HG03354 (cell line): ENCODE data around the gene DNAH6.
"Not testable (repeated sequence)": the region's sequence is repeated elsewhere in the genome, so short reads cannot be mapped to it uniquely, and the experiment has no call there.

Experiments
- ATAC-seq: cut with Tn5 transposase; IDR thresholded peaks from one replicate; pipeline ENCODE4 v1.9.1; 2021; ENCODE audit warnings: mild to moderate bottlenecking; ENCODE audit not compliant: unreplicated experiment, poor library complexity, severe bottlenecking

The DNAH6 gene

DNA sequence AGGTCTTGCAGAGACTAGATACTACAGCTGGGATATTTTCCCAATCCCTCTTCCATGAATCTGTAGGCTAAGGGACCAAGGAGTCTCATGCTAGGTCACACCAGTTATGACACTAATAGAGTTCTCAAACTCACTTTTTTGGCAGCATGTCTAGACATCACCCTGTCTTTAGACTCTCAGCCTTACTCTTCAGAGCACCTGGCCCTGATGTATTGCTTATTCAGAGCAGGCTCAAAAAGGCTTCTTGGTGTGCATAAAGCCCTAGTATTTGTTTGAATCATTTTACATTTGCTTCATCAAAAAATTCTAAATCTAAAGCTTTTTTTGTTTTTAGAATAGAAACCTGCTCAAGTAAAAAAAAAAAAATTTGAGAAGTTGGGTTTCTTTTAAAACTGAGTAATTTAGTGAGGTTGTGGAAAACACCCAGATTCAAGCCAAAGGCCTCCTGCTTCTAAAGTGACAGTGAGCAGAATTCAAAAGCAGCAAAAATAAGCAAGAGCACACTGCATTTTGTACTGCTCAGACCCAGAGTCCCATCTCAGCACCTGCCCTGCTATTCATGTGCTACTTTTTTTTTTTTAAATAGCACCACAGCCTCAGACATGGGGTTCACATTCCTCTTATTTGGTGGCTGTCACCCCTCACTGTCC is 18.0 kb upstream of the DNAH6 start:
- no peak for ATAC-seq

DNA sequence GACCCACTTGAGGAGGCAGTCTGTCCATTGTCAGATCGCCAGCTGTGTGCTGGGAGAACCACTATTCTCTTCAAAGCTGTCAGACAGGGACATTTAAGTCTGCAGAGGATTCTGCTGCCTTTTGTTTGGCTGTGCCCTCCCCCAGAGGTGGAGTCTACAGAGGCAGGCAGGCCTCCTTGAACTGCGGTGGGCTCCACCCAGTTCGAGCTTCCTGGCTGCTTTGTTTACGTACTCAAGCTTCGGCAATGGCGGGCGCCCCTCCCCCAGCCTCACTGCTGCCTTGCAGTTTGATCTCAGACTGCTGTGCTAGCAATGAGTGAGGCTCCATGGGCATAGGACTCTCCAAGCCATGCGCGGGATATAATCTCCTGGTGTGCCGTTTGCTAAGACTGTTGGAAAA is 5.3 kb upstream of the DNAH6 start:
- not testable (repeated sequence) for ATAC-seq

DNA sequence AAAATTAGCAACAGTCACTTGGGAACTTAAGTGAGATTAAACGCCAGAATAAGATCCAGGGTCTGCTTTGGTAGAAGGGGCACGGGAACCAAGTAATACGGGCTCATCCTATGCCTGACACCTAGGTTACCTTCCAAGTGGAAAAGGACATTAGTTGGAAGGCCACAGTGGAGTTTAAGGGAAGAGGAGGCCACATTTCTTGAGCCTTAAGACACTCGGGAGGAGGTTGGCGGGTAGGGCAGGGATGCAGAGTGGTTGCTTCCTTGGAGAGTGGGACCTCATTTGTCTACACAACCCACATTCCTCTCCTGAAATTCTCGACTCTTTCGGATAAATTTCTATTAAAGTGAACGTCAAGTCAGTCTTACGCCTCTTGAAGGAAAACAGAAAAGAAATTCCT is 510 bp upstream of the DNAH6 start:
- ATAC-seq = no peak

DNA sequence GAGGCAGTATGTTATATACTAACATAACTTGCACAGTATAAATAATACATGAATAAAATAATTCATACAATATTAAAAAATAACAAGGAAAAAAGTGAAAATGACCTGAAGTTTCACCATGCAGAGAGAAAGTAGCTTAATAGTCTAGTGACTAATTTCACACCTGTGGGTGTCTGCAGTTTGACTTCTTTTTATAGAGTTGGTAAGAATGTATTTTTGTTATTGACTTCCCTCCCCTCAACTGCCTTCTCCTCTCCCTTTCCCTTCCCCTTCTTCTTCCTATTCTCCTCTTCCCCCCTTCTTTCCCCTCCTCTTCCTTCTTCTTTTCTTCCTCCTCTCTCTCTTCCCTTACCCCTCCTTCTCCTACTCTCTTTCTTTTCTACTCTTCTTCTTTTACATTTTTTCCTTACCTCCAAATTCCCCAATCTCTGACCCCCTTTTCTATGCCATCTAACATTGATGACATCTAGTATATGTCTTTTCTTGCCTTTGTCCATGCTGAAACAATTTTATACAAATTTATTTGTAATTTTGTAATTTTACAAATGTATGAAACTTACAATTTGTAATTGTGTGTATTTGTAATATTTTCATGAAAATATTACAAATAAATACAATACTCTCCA is 3.1 kb downstream of the DNAH6 start:
- ATAC-seq = no peak

DNA sequence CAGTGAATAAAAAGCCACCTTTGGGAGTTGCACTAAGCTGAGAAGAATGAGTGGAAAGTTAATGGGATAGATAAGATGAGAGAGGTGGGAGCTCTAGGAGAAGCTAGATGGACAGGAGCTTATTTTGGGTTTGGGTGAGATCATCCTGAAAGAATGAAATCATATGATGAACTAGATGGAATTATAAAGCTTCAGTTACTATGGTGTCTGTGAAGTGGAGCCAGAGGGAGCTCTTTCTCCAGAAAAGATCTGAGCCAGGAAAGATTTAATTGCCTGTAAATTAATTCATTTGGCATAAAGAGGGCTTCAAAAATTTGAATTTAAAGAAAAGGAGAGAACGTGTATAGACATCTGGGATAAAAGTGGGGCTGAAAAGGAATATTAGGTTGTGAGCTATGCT is 10.3 kb downstream of the DNAH6 start:
- no peak for ATAC-seq

DNA sequence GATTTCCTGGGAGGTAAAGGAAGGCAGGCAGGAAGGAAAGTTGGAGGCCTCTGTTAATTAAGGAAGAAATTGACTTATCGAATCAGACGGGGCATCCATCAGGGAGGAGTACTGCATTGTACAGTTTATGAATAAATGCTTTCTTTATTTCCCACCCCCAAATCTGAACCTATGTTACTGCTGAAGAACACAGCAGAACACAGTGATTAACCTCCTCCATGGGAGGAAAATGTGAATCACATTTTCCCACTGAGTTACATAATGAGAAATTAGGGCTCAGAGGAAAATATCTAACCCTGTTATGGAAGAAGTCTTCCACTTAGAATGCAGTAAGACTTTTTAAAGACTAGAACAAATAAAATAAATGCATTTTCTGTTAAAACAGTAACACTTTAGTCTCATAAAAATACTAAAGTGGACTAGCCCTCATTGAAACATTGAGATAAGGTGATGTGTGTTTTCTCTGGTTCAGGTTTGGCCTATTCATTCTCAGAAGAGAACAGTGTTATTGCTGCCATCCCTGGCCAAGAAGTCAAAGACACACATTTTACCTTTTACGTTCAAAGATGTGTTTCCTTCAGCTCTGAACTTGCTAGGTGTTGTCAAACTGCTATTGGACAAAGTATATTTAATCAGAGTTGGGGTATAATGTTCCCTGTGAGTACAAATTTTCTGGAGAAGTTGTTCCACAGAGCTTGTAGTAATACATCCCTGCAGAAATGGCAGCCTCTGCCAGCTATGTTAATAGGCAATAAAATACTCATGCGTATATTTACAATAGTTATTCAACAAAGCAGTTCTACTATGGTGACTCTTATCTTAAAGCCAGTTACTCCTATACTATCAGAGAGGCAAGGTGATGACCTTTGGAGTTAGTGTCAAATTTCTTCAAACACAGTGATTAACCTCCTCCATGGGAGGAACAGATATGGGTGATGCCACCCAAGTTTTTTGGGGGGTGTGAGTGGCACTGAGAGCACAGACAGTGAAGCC is 11.1 kb downstream of the DNAH6 start:
- no peak for ATAC-seq

DNA sequence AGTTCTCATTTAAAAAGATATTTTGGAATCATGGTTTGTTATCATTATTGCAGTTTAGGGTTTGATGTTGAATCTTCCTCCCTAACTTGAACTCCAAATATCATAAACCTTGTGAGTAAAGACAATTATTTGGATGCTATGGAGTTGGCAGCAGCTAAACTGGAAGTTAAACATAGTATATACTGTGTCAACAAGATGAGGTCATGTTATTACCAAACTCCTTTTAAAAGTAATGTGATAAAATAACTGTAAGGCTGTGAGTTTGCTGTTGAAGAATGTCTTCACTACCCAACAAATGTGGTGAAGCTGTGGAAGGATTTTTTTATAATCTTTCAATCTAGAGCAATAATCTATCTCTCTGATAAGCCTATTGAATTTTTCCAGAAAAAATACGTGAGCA is 16.0 kb downstream of the DNAH6 start:
- ATAC-seq = no peak

DNA sequence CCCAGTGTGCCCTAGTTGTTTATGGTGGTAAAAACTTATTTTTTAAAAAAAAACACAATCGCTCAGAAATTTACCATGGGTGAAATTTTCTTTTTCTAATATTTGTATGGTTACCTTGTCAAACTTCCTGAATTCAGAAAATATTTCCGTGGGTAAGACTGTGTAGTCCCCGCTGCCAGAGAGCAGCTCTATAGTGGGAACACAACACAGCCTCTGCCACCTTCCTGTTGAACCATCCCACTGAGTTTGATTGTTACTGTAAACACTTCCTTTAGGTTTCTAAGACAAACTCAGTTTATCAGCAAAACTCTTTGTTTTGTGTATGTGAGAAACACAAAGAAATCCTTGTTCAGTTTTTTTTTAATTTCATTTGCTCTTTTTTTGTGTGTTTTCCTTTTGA is 17.9 kb downstream of the DNAH6 start:
- no peak for ATAC-seq

DNA sequence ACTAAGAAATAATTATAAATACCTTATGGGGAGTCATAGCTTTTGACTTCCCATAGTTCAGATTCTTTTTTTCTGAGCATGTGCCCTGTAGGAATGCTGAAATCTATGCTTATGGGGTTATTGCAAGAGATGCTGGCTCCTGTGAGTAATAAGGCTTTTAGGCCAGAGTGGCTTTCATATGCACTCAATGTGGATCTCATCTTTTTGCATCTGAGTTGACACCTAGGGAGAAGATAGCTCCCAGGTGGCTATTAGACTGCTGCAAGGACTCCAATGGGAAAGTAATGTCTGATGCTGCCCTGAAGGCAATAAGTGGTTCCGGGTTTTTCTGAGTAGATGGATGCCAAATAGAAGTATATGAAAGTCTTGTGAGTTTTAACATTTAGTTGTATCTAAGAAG is 21.0 kb downstream of the DNAH6 start:
- ATAC-seq = no peak

DNA sequence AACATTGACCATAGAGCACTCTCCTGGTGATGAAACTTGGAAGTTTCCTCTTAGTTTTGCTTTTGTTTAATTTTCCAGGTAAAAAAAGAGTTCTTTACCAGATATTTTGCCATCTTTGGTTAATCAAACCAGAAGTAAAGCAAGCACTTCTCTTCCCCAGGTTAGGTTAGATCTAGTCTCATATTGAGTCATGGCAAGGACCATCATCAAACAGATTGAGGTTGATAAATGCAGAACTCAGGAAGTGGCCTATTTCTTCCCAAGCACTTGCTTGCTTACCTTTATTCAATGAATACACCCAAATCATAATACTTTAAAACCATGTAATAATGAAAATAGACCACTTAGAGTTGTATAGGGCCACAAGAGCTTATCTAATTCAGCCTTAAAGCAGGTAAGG is 23.4 kb downstream of the DNAH6 start:
- ATAC-seq = no peak

DNA sequence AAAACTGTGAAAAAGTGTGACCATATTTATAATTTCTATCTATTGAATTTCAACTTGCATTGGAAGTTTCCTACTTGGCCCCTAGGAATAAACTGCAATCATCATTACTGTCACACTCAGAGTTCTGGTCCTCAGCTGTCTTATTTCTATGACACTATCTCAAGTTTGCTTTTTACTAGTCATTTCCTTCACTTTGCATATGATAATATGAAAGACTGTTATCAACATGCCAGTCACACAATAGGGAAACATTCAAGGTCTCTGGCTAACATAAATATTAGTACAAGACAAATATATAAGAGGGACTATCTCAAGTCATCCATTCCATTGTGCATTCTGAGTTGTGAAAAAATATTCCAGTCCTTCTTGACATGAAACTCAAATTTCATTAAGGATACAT is 28.7 kb downstream of the DNAH6 start:
- ATAC-seq = no peak

DNA sequence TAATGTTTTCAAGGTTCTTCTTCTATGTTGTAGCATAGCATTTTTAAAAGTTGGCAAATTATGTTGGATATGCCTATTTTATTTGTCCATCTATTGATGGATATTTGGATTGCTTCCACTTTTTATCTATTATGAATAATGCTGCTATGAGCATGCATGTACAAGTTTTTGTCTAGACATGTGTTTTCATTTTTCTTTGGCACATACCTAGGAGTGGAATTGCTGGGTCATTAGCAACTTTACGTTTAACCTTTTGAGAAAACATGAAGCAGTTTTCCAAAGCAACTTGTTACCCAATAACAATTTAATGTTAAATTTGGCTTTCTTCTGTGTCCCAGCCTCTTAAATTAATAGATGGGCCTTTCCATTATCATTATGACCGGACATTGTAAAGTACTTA is 30.3 kb downstream of the DNAH6 start:
- no peak for ATAC-seq

DNA sequence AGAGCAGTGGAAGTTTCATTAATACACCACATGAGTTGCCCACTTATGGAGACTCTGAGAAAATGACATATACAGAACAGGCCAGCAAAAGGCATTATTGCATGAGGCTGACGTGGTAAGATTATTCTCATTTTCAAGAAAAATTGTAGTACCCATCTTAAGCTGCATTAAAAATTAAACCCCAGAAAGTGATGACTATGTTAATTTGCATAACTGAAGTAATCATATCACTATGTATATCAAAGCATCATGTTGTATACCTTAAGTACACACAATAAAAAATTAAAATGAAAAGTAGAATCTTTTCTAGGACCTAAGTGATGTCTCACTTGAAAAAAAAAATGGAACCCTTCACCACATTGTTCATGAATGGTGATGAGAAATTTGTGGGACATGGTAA is 32.0 kb downstream of the DNAH6 start:
- ATAC-seq = no peak

DNA sequence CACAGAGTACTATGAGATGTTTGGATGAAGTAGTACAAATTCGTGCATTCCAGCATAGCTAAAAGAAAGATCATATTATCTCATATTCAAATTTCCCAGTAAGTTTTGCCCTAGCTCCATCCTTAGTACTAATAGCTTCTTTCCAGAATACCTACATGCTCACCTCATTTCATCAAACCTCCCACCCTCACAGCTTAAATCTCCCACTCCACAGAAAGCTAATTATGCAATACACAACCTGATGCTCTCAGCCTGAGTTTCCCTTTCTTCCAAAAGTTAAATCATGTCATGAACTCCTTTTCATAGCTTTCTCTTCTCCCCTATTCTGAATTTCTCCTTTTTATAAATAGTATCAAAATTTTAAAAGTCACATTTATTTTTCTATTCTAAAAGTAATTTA is 34.6 kb downstream of the DNAH6 start:
- ATAC-seq = no peak

DNA sequence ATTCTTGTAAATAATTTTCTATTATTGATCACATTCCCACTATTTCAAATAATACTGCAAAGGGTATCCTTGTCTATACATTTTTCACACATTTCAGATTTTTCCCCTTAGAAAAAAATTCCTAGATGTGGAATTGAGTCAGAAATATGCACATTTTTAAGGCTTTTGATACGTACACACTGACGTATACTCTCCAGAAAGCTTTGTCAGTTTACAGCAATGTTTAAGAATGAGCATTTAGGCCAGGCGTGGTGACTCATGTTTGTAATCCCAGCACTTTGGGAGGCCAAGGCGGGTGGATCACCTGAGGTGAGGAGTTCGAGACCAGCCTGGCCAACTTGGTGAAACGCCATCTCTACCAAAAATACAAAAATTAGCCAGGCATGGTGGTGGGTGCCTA is 35.2 kb downstream of the DNAH6 start:
- not testable (repeated sequence) for ATAC-seq

DNA sequence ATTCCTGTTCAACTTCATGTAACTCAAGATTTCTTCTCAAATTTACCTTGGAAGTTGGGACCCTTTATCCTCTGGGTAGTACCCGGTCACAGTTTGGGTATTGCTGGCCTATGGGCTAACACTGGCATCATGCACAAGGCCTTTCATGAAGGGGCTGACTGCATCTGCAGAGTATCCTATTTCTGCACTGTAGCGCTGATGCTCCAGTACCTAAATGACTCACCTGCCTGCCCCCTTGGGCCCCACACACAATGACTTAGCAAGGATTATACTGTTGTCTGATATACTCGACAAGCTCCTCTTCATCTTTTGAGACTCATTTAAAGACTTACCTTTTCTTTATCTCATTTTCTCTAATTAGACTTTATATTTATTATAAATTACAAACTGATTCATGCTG is 39.9 kb downstream of the DNAH6 start:
- ATAC-seq = no peak

DNA sequence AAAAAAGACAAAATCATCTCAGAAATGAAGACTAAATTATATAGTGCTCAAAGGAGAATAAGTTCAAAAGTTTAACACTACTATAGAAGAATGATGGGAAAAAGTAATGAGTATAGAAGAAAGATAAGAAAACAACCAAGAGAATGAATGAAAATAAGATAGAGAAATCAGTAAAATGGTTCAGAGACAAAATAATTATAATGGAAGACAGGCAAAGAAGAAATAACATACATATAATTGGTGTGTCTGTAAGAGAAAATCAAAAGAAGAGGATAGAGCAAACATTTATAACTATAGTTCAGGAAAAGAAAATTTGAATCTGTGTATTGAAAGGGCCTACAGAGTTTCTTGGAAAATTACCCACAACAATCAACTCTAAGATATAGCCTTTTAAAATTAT is 43.5 kb downstream of the DNAH6 start:
- no peak for ATAC-seq

DNA sequence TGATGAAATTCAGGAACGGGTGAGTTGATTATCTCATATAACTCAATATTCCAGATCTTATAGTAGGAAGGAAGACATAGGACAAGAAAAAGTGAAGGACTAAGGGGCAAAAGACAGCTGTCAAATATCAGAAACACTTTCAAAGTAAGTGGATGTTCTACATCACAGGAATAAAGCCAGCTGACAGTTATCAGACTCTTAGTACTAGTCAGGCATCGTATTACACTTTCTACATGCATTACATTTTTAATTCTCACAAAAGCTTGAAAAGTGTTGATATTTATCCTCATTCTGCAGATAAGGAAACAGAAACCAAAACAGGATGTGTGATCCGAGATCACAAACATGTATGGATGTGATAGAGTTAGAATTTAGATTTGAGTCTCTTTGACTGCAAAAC is 63.4 kb downstream of the DNAH6 start:
- ATAC-seq = no peak

DNA sequence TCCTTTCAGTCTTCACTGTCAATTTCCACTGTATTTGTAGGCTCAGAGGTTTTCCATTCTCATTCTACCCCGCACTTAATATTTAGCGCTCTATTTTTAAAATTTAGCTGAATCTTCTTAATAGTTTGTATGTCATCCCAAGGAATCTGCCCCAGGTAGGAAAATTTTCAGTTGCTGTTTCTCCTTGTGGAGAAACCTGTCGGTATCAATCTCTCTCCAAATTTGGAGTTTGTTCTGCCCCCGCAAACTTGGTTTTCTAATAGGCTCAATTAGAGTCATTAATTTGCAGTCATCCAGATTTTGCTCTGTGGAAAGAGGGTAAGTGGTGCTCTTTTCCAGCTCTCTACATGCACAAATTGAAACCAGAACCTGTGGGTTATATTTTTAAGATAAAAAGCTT is 87.6 kb downstream of the DNAH6 start:
- ATAC-seq = no peak

DNA sequence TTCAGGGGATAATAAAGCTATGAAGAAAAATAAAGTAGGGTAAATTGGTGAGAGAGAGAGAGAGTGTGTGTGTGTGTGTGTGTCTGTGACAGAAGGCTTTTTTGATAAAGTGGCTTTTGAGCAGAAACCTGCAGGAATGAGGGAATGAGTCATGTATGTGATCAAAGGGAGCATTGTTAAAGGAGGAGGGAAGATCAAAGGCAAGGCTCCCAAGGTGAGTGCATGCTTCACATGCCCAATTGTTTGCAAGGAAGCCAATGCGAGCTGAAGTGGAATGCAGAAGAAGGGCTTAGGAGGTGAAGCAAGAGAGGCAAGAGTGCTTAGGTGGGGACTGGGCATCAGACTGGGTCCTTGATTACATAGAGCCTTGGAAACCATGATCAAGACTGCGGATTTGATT is 96.8 kb downstream of the DNAH6 start:
- no peak for ATAC-seq
